Esophagus squamous epithelium (tissue), 4 donors: ENCODE data around the gene PHF19.

ENCODE experiments used
- POLR2A ChIP-seq, 4 donors: fragments of 450-650 bp; IDR thresholded peaks; one replicate each; pipeline ENCODE4 v1.6.1; 2017; ENCODE audit warnings: antibody characterized with exemption in 4 of 4, mild to moderate bottlenecking in 4 of 4, moderate library complexity in 3 of 4
- TF ChIP-seq, protein P1 (sequence below), 6 experiments: fragments of 450-650 bp in 4 of 6; fragments of 200-600 bp in 2 of 6; sonication (generic) in 2 of 6; IDR thresholded peaks; one replicate each; pipeline ENCODE4 v1.5.1; 2016 to 2019; ENCODE audit warnings: antibody characterized with exemption in 6 of 6, mild to moderate bottlenecking in 4 of 6, moderate library complexity in 4 of 6

DNA sequence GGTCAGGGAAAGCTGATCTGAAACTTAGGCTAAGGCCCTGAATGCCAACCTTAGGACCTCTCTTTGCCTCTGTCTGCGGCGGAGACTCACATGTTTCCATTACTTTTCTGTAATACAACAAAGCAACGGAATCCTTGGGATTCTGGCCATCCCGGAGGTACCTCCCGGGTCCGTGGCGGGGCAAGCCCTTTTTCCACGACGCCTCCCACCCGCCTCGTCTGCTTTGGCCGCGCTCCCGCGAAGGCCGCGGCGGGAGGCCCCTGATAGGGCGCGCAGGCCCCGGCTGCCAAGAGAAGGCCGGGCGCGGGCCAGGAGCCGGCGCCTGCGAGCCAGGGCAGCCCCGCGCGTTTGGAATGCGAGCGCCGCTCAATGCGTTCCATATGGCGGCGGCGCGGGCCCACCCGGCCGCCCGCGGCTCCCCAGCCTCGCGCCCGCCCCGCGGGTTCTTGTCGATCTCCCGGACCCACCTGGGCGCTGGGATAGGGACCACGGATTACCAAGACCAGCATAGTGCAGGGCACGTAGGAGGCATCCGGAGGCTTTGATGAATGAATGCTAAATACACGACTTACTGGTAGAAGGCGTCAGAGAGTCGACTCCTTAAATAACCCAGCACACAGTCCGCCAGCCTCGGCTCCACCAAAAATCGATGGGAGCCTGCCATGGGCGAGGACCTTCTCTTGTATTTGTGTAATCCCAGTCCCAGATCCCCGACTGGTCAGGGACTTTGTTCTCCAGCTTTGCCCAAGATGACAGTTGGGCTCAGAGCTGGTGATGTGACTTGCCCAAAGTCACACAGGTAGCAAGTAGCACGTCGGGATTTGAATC lies 17.5 kb upstream of the PHF19 start:
- TF ChIP-seq, protein P1, sequence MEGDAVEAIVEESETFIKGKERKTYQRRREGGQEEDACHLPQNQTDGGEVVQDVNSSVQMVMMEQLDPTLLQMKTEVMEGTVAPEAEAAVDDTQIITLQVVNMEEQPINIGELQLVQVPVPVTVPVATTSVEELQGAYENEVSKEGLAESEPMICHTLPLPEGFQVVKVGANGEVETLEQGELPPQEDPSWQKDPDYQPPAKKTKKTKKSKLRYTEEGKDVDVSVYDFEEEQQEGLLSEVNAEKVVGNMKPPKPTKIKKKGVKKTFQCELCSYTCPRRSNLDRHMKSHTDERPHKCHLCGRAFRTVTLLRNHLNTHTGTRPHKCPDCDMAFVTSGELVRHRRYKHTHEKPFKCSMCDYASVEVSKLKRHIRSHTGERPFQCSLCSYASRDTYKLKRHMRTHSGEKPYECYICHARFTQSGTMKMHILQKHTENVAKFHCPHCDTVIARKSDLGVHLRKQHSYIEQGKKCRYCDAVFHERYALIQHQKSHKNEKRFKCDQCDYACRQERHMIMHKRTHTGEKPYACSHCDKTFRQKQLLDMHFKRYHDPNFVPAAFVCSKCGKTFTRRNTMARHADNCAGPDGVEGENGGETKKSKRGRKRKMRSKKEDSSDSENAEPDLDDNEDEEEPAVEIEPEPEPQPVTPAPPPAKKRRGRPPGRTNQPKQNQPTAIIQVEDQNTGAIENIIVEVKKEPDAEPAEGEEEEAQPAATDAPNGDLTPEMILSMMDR (IDR thresholded peaks at IDR 0.05): no peak
- TF ChIP-seq POLR2A (IDR thresholded peaks at IDR 0.05): no peak
